HCT116 (cell line): ENCODE data around the gene TMEM154. TPM values are rescaled to one million over a fixed set of nuclear protein-coding genes. Genes with fewer than 3 reads are reported as not detected.

Experiments used
- ATAC-seq: fragments of 200-7000 bp; cut with Tn5 transposase; 2 replicates; pipeline ENCODE4 v1.9.1; 2020; ENCODE audit warnings: mild to moderate bottlenecking, moderate library complexity
- BruUV-seq: library from RNA; stranded (reverse); fragments of 400-500 nt; replicated peaks from 2 replicates; lab custom pipeline; 2021; lab: Mats Ljungman, UMichigan
- CTCF ChIA-PET: fragments of 300-600 bp; sonication (Branson Sonifier 250); formaldehyde crosslinking; loops from one replicate; lab custom pipeline; 2021; ENCODE audit warnings: antibody characterized with exemption; lab: Charles Lee
- POLR2A ChIA-PET: fragments of 300-600, 350-600 bp; sonication (Branson Sonifier 250); formaldehyde crosslinking; loops from one replicate; lab custom pipeline; 2021; ENCODE audit warnings: antibody characterized with exemption; lab: Charles Lee
- RAD21 ChIA-PET, 2 experiments: fragments of 300-600 bp; sonication (Branson Sonifier 250); formaldehyde crosslinking; loops; one replicate each; lab custom pipeline; 2023; ENCODE audit warnings: low total read pairs in 2 of 2; ENCODE audit not compliant: uncharacterized antibody in 2 of 2, unreplicated experiment in 2 of 2, low non-redundant PET in 1 of 2; lab: Charles Lee
- DNase-seq: peaks from one replicate; pipeline ENCODE4 v3.0.0-alpha.2; 2010; ENCODE audit warnings: low read depth, low spot score
- H2AFZ ChIP-seq: fragments of 200-600 bp; shearing (Covaris generic), sonication (generic); 2 replicates; pipeline ENCODE4 v1.6.1; 2017; ENCODE audit warnings: low read depth, mixed run types, mixed read lengths, antibody characterized with exemption, low read length; ENCODE audit not compliant: poor library complexity, severe bottlenecking
- H3K27ac ChIP-seq: 2 replicates; pipeline ENCODE4 v1.5.1; 2012; ENCODE audit warnings: low read depth, low read length
- H3K27me3 ChIP-seq: fragments of 200-600 bp; sonication (generic); 2 replicates; pipeline ENCODE4 v1.6.1; 2016; ENCODE audit warnings: mixed run types, low read length, mixed read lengths; ENCODE audit not compliant: insufficient read depth
- H3K36me3 ChIP-seq, 2 experiments: fragments of 200-500 bp in 1 of 2; fragments of 200-600 bp in 1 of 2; sonication (Bioruptor generic) in 1 of 2; sonication (generic) in 1 of 2; 2 replicates each; pipeline versions ENCODE4 v1.5.1 to v1.6.1; 2014 to 2016; ENCODE audit warnings: low read length in 2 of 2, inconsistent platforms in 1 of 2, mixed read lengths in 1 of 2, mixed run types in 1 of 2; ENCODE audit not compliant: insufficient read depth in 2 of 2, control insufficient read depth in 1 of 2
- H3K4me1 ChIP-seq, 2 experiments: fragments of 200-600 bp in 1 of 2; sonication (generic) in 1 of 2; 2 replicates each; pipeline versions ENCODE4 v1.5.1 to v1.6.1; 2012 to 2017; ENCODE audit warnings: low read length in 2 of 2, inconsistent platforms in 1 of 2, mild to moderate bottlenecking in 1 of 2, mixed read lengths in 1 of 2, mixed run types in 1 of 2, moderate library complexity in 1 of 2; ENCODE audit not compliant: insufficient read depth in 2 of 2, control insufficient read depth in 1 of 2
- H3K4me2 ChIP-seq: fragments of 200-600 bp; sonication (generic); 2 replicates; pipeline ENCODE4 v1.6.1; 2017; ENCODE audit warnings: mixed run types, low read length, mixed read lengths
- H3K4me3 ChIP-seq, 2 experiments: fragments of 200-600 bp in 1 of 2; sonication (generic) in 1 of 2; replicated peaks in 1 of 2; 2 replicates each; pipeline ENCODE4 v1.5.1; 2011 to 2016; ENCODE audit warnings: low read length in 2 of 2, control low read depth in 1 of 2, low read depth in 1 of 2, mild to moderate bottlenecking in 1 of 2, mixed read lengths in 1 of 2, mixed run types in 1 of 2
- H3K79me2 ChIP-seq: fragments of 200-600 bp; sonication (generic); 2 replicates; pipeline ENCODE4 v1.6.1; 2017; ENCODE audit warnings: mild to moderate bottlenecking, mixed run types, low read length, moderate library complexity, mixed read lengths; ENCODE audit not compliant: insufficient read depth
- H3K9ac ChIP-seq: fragments of 200-600 bp; sonication (generic); 2 replicates; pipeline ENCODE4 v1.6.1; 2016; ENCODE audit warnings: low read length, mixed read lengths
- H3K9me2 ChIP-seq: fragments of 200-600 bp; sonication (generic), shearing (Covaris generic); 2 replicates; pipeline ENCODE4 v1.6.1; 2017; ENCODE audit warnings: mixed run types, mild to moderate bottlenecking, moderate library complexity; ENCODE audit not compliant: insufficient read depth
- H3K9me3 ChIP-seq, 2 experiments: fragments of 200-500 bp in 1 of 2; fragments of 200-600 bp in 1 of 2; sonication (Bioruptor generic) in 1 of 2; sonication (generic) in 1 of 2; 2 replicates each; pipeline ENCODE4 v1.6.1; 2014 to 2017; ENCODE audit warnings: low read length in 2 of 2, mixed read lengths in 2 of 2, inconsistent platforms in 1 of 2, low read depth in 1 of 2, mild to moderate bottlenecking in 1 of 2, mixed run types in 1 of 2, moderate library complexity in 1 of 2; ENCODE audit not compliant: control insufficient read depth in 1 of 2, insufficient read depth in 1 of 2
- H4K20me1 ChIP-seq: fragments of 200-600 bp; sonication (generic), shearing (Covaris generic); 2 replicates; pipeline ENCODE4 v1.6.1; 2017; ENCODE audit warnings: mixed run types, mild to moderate bottlenecking, moderate library complexity; ENCODE audit not compliant: insufficient read depth
- CTCF ChIP-seq, 3 experiments: fragments of 200-600 bp in 1 of 3; sonication (generic) in 1 of 3; IDR thresholded peaks in 2 of 3; conservative IDR thresholded peaks in 1 of 3; 2 replicates each; pipeline ENCODE4 v1.5.1; 2012 to 2017; ENCODE audit warnings: low read depth in 2 of 3, low read length in 2 of 3, antibody characterized with exemption in 1 of 3, borderline replicate concordance in 1 of 3, control low read depth in 1 of 3, mild to moderate bottlenecking in 1 of 3, mixed read lengths in 1 of 3, mixed run types in 1 of 3, moderate library complexity in 1 of 3; ENCODE audit not compliant: insufficient read depth in 1 of 3
- ZBTB33 ChIP-seq: IDR thresholded peaks from 2 replicates; pipeline ENCODE4 v1.6.1; 2011; ENCODE audit warnings: mild to moderate bottlenecking, low read length, moderate library complexity; ENCODE audit not compliant: insufficient replicate concordance; ENCODE audit errors: extremely low read depth
- intact Hi-C: fragments of 100-400 bp; cut with micrococcal nuclease; formaldehyde crosslinking; loops from 2 replicates; pipeline ENCODE4 v1.10.0; 2022
- total RNA-seq: library from RNA; stranded (reverse); gene quantifications from one replicate; pipeline ENCODE4 v1.2.1, GENCODE V29; 2021; ENCODE audit not compliant: unreplicated experiment

The TMEM154 gene
- total RNA-seq, 1 experiment from 2014 or later, result 2.4 TPM

GRCh38 chr4:152626790-152627189, 53.0 kb downstream of the TMEM154 start (continued):
- TF ChIP-seq ZBTB33, result no peak

- H3K9me3 ChIP-seq, result no peaks in the 10 kb centered on the region
- H3K36me3 ChIP-seq, result no peaks in the 10 kb centered on the region
- no peak overlapping the region for H3K27ac ChIP-seq
- no peak overlapping the region for H3K4me2 ChIP-seq
- no peak overlapping the region for H3K4me3 ChIP-seq
- RAD21 ChIA-PET, result interaction anchor here in 1 of 2 experiments (0.5 kb wide), 1 partner anchor 224 kb away, joined by 6 read pairs; no protein-coding TSS in a partner anchor
- intact Hi-C loops, result no loop called here
- no peaks in the 10 kb centered on the region for H3K27me3 ChIP-seq
- no peaks in the 10 kb centered on the region for H4K20me1 ChIP-seq
- no peaks in the 10 kb centered on the region for H3K9me2 ChIP-seq
- DNase-seq (no peak), ATAC-seq (no peak)
- CTCF ChIA-PET, result no interaction called here
- TF ChIP-seq CTCF (IDR thresholded peaks at IDR 0.05 in 2 of 3, conservative IDR thresholded peaks at IDR 0.05 in 1 of 3; ENCODE audit: borderline replicate concordance in 1 of 3, insufficient read depth in 1 of 3, low read depth in 2 of 3, low read length in 2 of 3), result no peak
- H3K4me1 ChIP-seq, result peaks cover 0 to 6% of the 10 kb centered on the region in 2 experiments; a peak in 1 of 4 replicates
- H2AFZ ChIP-seq, result no peak overlapping the region
- BruUV-seq, result no TSS peak
- H3K9ac ChIP-seq, result no peak overlapping the region
- POLR2A ChIA-PET, result no interaction called here
- H3K79me2 ChIP-seq, result no peaks in the 10 kb centered on the region
Observed at GRCh38 chr4:152620915-152621314, 58.9 kb downstream of the TMEM154 start.
